NOMO-1 treated with dmso at 0.1 percent for 144 hours (cell line): ENCODE data around the gene CCDC80.
"Not testable (repeated sequence)": the region's sequence is repeated elsewhere in the genome, so short reads cannot be mapped to it uniquely, and the experiment has no call there.

ENCODE experiments used
- DNase-seq: peaks from one replicate; lab custom pipeline; 2025; ENCODE audit not compliant: unreplicated experiment; lab: John Stamatoyannopoulos, UW

The CCDC80 gene

DNA sequence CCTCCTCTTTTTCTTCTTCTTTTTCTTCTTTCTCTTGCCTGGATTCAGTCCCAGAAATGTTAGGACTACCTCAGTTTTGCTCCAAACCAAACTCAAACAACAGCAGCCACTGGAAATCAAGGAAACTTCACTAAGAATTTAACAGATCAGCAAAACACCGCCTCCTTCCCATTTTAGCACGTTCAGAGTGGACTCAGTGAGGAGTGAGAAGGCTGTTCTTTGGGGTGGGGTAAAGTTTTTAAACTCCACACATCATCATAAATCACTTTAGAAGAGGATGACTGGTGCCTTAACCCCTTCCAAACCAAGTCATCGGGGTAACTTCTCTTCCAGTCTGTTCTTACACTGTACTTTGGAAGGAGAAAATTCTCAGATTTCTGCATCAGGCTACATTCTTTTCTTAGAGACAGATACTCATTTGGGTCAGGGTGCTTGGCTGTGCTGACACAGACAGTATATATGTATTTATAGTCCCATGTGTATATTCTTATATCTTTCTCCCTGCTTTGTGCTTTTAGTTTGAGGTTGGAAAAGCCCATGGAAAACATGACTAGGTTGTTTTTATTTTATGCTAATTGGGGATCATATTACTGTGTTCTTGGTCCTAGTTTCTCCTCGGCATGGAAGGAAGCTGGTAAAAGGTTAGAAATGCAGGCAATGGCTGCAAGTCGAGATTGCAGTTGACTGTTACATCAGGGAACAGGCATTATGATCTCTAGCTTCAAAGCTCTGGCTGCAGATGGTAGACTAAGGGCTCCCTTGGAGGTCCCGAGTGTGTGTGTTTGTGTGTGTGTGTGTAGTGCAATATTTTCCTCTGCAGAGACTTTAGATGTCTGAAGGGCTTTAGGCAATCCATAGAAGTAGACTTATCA, at the start of gene CCDC80:
Gene CCDC80, minus strand, starts transcription at position 214 of the 872 bp plus-strand sequence. CDS start 1,238 bp downstream, outside the sequence.
- no peak for DNase-seq

DNA sequence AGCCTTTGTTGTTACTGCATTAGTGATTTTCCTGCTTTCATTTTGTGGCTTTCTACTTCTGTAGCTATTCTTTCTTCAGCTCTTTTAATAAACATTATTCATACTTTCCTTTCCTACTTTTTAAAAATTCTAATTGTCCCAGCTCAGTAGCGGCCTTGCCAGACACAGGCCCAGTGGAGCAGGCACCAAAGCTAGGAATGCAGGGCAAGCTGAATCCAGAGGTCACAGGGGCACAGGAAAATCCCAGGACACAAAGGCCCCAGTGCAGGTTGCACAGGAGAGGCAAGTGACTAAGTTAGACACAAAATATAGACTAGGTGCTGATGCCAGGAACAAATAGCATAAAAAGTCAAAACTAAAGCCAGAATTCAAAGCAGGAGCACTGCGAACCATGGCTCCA, 49.0 kb upstream of the CCDC80 start:
- no peak for DNase-seq

DNA sequence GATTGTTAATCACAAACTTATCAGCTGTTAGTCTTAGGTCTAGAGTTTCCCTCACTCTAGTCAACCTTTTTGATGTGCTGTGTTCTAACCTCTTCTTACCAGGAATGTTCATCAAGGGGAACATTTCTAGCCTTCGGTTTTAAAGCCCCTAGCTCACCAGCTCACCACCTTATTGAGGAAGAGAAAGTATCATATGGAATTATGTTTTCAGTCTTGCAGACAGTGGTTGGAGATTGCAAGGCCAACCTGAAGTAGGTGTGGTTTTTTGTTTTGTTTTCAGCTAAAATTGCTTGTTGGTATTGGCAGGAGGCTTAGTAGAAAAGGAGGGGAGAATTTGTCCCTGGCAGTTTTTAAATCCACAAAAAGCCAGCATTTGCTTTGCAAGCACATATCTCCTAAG, 48.4 kb upstream of the CCDC80 start:
- DNase-seq = no peak

- DNase-seq = no peak
Measured at GRCh38 chr3:112688819-112689218, 47.9 kb upstream of the CCDC80 start.

DNA sequence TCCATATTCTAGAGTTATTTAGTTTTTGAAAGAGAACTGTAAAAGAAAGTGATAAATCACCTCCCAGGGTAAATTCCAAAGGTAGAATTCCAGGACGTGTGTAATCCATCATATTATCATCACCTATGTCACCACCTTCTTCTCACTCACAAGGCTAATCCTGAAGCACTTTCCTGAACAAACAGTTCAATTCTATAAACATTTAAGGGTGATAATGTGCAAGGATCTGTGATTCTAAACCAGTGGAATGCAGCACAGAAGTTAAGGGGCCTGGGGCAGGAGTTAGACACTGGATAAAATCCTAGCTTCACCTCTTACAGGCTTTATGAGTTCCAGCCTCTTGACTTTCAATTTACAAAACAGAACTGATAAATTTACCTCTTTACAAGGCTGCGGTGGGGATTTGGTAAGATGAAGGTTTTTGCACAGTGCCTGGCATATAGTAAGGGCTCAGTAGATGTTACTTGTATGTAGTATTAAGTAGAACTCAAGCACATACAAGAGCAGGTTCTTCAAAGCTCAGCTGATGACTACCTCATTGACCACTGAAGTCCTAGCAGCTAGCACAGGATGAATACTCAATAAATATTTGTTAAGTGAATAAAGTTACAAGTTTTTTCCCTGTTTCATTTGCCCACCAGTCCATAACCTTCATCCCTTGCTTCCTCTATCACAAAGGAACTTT, 47.3 kb upstream of the CCDC80 start:
- DNase-seq = no peak

- no peak for DNase-seq
Measured at GRCh38 chr3:112687616-112688015, 46.7 kb upstream of the CCDC80 start.

GRCh38 chr3:112687211-112687610, 46.3 kb upstream of the CCDC80 start:
- DNase-seq = no peak

DNA sequence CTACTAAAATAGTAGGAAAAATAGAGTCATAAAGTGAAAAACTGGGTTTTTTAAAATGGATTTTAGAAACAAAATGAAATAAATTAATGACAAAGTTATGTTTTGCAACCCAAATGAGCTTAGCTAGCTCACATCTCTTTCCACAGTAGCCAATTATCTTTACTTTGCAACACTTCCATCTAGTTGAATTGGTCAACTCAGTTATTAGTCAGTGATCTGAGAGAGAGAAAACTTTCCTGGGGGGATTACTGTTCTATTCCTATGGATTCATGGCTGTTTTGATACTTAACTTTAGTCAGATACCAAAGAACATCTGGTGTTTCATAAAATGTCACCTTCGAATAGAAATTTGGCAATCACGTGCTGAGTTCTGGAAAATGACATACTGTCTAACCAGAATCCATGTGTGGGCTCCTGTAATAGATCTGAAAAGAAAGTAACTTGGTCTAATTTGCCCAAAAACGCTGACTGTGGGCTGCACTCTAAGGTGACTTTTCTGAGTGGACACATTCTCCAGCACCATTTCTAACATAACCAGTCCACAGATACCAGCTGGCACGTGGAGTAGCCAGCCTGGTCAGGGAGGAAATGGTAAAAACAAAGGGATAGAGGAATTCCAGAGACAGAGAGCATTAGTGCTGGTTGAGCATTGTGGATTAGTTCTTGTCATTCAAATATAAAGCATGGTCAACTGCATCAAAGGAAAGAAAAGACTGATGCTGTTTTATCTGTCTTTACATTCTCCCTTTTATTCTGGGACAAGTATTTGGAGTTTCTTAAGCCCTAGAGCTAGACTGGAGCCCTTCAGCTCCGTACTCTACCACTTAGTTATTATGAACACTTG, 45.2 kb upstream of the CCDC80 start:
- DNase-seq = no peak

DNA sequence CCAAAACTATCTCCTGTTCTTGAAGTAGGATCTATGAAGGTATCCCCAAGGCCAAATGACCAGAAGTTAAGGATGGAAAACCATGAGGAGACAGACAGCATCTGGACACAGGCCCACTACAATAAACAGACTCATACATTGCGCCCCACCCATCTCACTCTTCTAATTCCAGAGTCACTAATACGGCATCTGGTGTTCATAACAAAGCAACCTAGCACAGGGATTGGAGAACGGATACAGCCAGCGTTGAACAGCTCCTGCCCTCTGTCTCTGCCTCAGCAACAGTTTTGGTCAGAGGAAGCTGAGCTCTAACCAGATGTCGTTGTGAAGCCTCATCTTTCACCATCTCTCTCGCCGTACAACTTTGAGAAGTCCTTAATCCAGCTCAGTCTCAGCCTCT, 44.5 kb upstream of the CCDC80 start:
- no peak for DNase-seq

DNA sequence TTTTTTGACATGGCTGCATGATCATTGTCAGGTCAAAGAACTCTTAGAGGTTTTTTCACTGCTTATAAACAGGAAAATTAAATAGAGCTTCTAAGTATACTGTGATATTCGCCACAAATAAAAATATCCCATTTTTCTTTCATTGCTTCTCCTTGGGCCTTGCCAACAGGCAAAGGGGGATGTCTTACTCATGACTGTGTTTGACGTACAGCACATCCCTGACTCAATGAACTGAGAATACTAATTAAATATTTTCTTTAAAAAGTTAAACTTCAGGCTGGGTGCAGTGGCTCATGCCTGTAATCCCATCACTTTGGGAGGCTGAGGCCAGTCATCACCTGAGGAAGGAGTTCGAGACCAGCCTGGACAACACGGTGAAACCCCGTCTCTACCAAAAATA, 41.4 kb upstream of the CCDC80 start:
- no peak for DNase-seq

DNA sequence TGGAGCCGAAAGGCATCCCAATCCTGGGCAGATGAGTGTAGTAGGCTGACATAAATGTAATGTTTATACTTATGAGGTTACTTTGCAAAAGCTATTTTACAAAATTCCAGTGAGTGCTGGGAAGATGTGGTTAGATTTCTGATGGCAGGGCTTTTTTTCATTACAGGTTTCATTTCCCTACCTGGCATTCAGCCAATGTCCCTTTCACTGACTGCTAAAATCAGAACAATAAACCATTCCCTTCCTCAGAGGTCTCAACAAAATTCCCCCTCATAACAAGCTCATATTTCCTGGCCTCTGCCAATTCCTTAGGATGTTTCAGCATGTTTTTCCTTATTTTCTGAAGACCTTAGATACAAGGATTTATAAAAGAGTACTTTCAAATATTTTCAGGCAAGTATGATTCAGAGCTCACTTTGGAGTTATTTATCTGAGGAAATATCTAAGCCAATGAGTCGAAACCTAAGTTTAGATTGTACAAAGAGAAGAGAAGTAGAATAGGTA, 40.9 kb upstream of the CCDC80 start:
- DNase-seq = no peak

DNA sequence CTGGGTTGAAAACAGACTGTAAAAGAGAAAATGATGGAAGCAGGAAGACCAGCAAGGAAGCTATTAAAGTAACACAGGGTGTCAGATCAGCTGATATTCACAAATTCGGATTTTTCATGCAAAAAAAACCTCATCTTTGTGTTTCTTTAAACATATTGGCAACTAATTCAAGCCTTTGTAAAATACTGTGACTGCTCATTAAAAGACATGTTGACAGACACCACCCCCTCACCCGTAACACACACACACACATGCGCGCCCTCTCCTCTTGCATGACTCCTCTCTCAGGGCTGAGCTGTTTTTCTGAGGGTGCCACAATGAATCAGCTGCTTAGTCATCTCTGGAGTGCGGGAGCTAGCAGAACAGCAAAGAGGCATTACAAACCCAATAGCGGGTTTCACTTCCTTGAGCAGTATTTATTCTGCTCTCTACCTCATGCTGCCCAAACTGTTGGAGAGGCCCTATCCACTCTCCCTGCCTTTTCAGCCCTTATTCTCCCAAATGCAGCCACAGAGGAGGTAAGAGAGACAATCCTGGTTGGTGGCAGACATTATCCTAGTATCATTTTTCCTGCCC, 35.8 kb upstream of the CCDC80 start:
- DNase-seq = peak; percentile 88

DNA sequence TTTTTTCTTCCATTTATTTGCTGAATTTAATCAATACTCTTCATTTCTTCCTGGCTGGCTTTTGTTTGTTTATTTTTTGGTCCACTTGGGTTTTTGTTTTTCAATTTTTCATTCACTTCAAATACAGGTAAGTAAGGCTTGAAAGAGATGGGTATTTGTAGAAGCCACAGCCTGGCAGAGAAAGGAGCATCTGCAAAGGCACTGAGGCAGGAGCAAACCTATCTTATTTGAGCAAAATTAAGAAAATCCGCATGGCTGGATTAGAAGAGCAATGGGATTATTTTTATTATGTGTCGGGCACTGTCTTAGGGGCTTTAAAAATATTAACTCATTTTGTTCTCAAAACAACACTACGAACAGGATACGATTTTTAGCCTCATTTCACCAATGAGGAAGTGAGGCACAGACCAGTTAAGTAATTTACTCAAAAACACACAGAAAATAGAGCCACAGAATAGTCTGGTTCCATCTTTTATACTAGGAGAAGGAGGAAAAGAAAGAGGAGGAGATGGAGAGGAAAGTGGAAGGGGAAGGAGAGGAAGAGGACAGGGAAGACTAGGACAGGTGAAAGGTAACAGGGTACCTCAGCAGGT, 35.1 kb upstream of the CCDC80 start:
- no peak for DNase-seq

DNA sequence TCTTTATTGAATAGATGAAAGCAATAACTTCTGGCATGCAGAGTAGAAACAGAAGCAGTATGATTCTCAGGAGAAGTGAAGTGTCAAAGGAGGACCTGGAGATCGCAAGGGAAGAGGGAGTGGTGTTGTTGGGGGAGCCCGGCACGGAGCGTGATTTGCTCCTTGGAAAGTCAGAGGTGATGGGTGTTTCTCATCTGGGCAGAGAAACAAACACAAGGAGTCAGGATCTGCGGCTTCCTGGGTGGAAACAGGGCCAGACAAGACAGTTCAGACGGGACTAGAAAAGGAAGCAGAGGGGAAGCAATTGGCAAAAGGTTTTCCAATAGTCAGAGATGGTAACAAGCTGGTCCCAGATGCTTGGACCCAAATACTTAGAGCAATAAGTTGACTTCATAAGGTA, 34.4 kb upstream of the CCDC80 start:
- DNase-seq = no peak

DNA sequence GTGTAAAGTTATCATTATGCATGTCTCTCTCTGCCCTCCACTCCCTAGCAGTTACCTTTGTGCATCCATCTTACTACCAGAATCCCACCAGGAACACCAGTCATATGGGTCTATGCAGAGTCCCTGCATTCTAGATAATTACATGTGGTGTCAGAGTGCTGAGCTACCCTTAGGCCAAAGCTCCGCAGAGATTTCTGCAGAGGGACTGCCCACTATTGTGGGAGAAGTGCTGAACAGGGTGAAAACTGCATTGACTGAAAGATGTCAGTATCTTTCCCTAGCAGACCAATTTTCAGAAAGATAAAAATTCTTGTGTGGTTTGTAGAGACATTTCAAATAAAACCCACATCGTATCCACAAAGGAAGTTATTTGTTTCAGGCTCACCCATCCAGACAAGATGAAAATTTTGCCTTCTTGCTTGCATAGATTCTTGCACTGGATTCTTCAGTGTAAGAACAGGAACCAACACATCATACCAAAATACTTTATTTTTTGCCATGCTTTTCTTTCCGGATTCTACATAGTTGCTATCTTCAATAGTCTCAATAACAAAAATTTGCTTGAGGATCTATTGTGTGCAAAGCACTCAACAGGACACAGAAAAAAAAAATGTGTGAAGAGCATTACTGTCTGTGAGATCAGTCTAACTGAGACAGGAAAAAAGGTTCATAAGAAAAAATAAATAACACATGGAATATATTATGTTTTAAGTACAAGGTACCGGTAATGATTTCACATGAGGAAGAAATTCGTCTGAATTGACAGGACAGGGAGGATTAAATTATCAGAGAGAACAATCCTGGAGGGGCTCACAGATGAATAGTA, 32.0 kb upstream of the CCDC80 start:
- DNase-seq = no peak

DNA sequence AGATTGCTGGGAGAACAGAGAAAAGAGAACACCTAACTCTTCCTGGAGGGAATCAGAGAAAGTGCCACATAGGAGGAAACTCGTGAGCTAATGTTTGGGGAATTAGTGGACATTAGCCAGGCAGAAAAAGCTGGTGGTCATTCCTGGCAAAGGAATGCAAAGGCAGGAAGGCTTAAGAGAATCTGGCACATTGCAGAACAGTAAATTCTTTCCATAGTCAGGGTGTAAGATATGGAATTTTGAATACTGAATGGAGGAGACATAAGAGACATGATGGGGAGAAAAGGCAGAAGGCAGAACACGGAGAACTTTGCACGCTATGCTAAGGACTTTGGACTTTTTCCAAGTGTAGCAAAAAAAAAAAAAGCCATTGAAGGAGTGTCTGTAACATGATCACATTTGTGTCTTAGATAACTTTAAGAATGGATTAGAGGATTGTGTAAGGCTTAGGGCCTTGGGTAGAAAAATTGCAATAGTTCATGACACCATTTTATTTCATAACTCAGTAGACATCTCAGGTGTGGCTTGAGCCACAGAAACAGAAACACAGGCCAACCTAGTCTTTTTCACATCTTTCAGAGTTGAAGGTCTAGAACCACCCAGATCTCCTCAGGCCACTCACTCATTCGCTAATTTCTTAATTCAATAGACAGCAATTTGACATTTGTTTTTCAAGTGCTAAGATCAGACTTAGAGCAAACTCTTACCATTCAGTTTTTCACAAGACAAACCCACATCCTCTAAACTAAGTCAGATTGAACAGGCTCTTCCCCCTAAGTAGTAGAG, 31.2 kb upstream of the CCDC80 start:
- DNase-seq = no peak

- no peak for DNase-seq
Measured at GRCh38 chr3:112670824-112671223, 29.9 kb upstream of the CCDC80 start.

DNA sequence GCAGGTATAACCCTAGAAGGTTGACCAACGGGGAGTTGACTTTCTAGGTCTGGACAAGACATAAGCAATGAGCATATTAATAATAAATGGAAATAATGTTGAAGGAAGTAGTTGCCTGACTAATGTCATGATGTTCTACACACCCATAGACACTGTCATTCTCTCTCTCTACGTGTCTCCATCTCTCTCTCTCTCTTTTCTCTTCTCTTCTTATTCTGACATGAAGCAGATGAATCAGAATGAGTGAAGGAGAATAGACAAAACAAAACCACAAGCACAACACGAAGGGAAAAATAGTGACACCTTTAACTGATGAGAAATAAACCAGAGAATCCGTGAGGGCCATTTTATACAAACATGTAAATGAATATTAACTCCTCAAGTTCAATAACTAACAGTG, 26.7 kb upstream of the CCDC80 start:
- DNase-seq = no peak

GRCh38 chr3:112665009-112665408, 24.1 kb upstream of the CCDC80 start:
- not testable (repeated sequence) for DNase-seq
